HL-60 (cell line): Measurements from ENCODE around the gene INPP5K.

Source experiments
- CTCF ChIP-seq: IDR thresholded peaks from one replicate; pipeline ENCODE4 v1.5.1; 2011; ENCODE audit warnings: low read length, control low read depth, inconsistent platforms; ENCODE audit not compliant: insufficient read depth
- GABPA ChIP-seq: IDR thresholded peaks from 2 replicates; pipeline ENCODE4 v1.6.1; 2012; ENCODE audit warnings: low read depth
- POLR2AphosphoS5 ChIP-seq: IDR thresholded peaks from 2 replicates; pipeline ENCODE4 v1.6.1; 2012; ENCODE audit warnings: low read depth
- REST ChIP-seq: IDR thresholded peaks from 2 replicates; pipeline ENCODE4 v1.6.1; 2012; ENCODE audit warnings: low read depth; ENCODE audit not compliant: insufficient replicate concordance
- SPI1 ChIP-seq: IDR thresholded peaks from 2 replicates; pipeline ENCODE4 v1.6.1; 2012; ENCODE audit warnings: low read depth, mild to moderate bottlenecking, borderline replicate concordance

- TF ChIP-seq CTCF (no peak), REST (no peak), POLR2AphosphoS5 (no peak), SPI1 (no peak), GABPA (no peak)
Measured at GRCh38 chr17:1486802-1487695, 29.4 kb downstream of the INPP5K start.
